ENCODE results near the gene KRTDAP.

Gene KRTDAP

GRCh38 chr19:35451338-35452096 lies 38.7 kb downstream of the KRTDAP start:
- no peak for DNase-seq (ENCODE audit: low read depth)

- no peak for DNase-seq (ENCODE audit: low read depth)
Observed at GRCh38 chr19:35449359-35450043, 40.8 kb downstream of the KRTDAP start.

- no peak for DNase-seq (ENCODE audit: low read depth)
Observed at GRCh38 chr19:35447606-35448469, 42.4 kb downstream of the KRTDAP start, which contains the start of gene FFAR2. TSS of gene FFAR2 (plus strand) at chr19:35448257. CDS start at chr19:35449715, 1,458 bp downstream.

- no peak for DNase-seq (ENCODE audit: low read depth)
Observed at GRCh38 chr19:35445826-35446593, 44.3 kb downstream of the KRTDAP start.

- DNase-seq (ENCODE audit: low read depth): no peak
Observed at GRCh38 chr19:35444735-35445134, 45.5 kb downstream of the KRTDAP start.

GRCh38 chr19:35442091-35442490 lies 48.2 kb downstream of the KRTDAP start:
- DNase-seq (ENCODE audit: low read depth): no peak

- no peak for DNase-seq (ENCODE audit: low read depth)
Observed at GRCh38 chr19:35439921-35440320, 50.3 kb downstream of the KRTDAP start.

GRCh38 chr19:35438527-35438926 lies 51.7 kb downstream of the KRTDAP start:
- DNase-seq (ENCODE audit: low read depth): no peak

- no peak for DNase-seq (ENCODE audit: low read depth)
Observed at GRCh38 chr19:35438096-35438495, 52.2 kb downstream of the KRTDAP start.

- DNase-seq (ENCODE audit: low read depth): no peak
Observed at GRCh38 chr19:35437406-35437951, 52.8 kb downstream of the KRTDAP start.
